Hematopoietic multipotent progenitor cell treated with erythropoietin and hydrocortisone succinate and interleukin-3 and kit ligand, for 4 days (in vitro differentiated cells): ENCODE results near the gene FGF22.
A peak's percentile ranks its signal among the peaks of the same experiment; 100 is the strongest.

Experiments used
- DNase-seq: peaks from one replicate; pipeline ENCODE4 v3.0.0-alpha.2; 2015

Gene FGF22

GRCh38 chr19:681029-682019 lies 41.6 kb downstream of the FGF22 start:
- peak; percentile 85 for DNase-seq

GRCh38 chr19:682678-683320 lies 43.1 kb downstream of the FGF22 start:
- no peak for DNase-seq

GRCh38 chr19:685454-685931 lies 45.8 kb downstream of the FGF22 start:
- DNase-seq, result no peak

GRCh38 chr19:686589-687297 lies 47.1 kb downstream of the FGF22 start:
- DNase-seq, result no peak

GRCh38 chr19:687569-688166 lies 48.0 kb downstream of the FGF22 start:
- no peak for DNase-seq

- DNase-seq, result no peak
These were observed 48.5 kb downstream of the FGF22 start for GRCh38 chr19:688214-688613.

GRCh38 chr19:688992-689391 lies 49.3 kb downstream of the FGF22 start:
- no peak for DNase-seq

- DNase-seq, result no peak
These were observed 50.5 kb downstream of the FGF22 start for GRCh38 chr19:690203-690602.
